ENCODE data around the gene POLD1. TPM values are rescaled to one million over a fixed set of nuclear protein-coding genes. Genes with fewer than 3 reads are reported as not detected.
"Not testable (repeated sequence)": the region's sequence is repeated elsewhere in the genome, so short reads cannot be mapped to it uniquely, and the experiment has no call there.

The POLD1 gene
- total and polyA plus RNA-seq, 2 experiments from 2014 or later, result 111 to 173 TPM

GRCh38 chr19:50437862-50438449, 53.8 kb downstream of the POLD1 start (continued):
- no peak for TF ChIP-seq ZNF462 (CRISPR knock-in tag; IDR thresholded peaks at IDR 0.05)
- no peak for TF ChIP-seq ETS1 (IDR thresholded peaks at IDR 0.05)
- TF ChIP-seq EZH2phosphoT487 (IDR thresholded peaks at IDR 0.05; ENCODE audit: unreplicated experiment), result no peak

DNA sequence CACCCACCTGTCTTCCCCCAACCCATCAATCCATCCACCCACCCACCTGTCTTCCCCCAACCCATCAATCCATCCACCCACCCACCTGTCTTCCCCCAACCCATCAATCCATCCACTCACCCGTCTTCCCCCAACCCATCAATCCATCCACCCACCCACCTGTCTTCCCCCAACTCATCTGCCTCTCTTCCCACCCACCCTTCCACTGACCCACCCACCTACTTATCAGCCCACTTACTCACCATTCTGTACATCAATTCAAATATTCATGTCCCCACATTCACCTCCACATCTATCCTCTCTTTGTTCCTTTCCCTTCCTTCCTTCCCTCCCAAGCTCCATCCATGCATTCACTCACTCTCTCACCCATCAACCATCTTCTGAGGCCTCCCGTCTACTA, 55.0 kb downstream of the POLD1 start:
- H3K36me3 ChIP-seq (ENCODE audit: insufficient read depth); H4K20me1 ChIP-seq (replicated peaks; ENCODE audit: insufficient read depth); H3K27ac Mint-ChIP-seq; H3F3A ChIP-seq (replicated peaks; ENCODE audit: low read depth); H3K27me3 ChIP-seq (ENCODE audit: insufficient read depth); H3K9me2 ChIP-seq (ENCODE audit: insufficient read depth); ATAC-seq; H3K4me1 ChIP-seq (ENCODE audit: insufficient read depth); H3K27ac ChIP-seq (ENCODE audit: low read depth); H3K79me2 ChIP-seq (replicated peaks; ENCODE audit: insufficient read depth); H2AFZ ChIP-seq; H3K4me1 Mint-ChIP-seq; H3K4me2 ChIP-seq; H3K4me3 ChIP-seq; DNase-seq (ENCODE audit: low spot score); H3K4me3 Mint-ChIP-seq: not testable (repeated sequence)
- Mint-ChIP-seq H3K27me3 (ENCODE audit: insufficient read depth, low read depth, poor library complexity) (peaks cover 11% of the 10 kb centered on the region), H3K36me3 (ENCODE audit: low read depth) (peaks cover 32% of the 10 kb centered on the region), H3K9me3 (peaks cover 70% of the 10 kb centered on the region)

Measured in GM23338 (cell line).